Mesothelial cell of epicardium (in vitro differentiated cells): ENCODE results near the gene TSHZ2. TPM values are rescaled to one million over a fixed set of nuclear protein-coding genes. Genes with fewer than 3 reads are reported as not detected.
A peak's percentile ranks its signal among the peaks of the same experiment; 100 is the strongest.

Experiments used
- DNase-seq, 2 experiments: peaks; one replicate each; pipeline ENCODE4 v3.0.0; 2021; ENCODE audit warnings: low spot score in 2 of 2; ENCODE audit not compliant: unreplicated experiment in 2 of 2
- H3K27ac Mint-ChIP-seq: 2 replicates; pipeline ENCODE4 v1.8.0; 2021; ENCODE audit warnings: mixed read lengths
- H3K27me3 Mint-ChIP-seq: 2 replicates; pipeline ENCODE4 v1.8.0; 2021; ENCODE audit warnings: low read depth, mixed read lengths
- H3K36me3 Mint-ChIP-seq: 2 replicates; pipeline ENCODE4 v1.8.0; 2021; ENCODE audit warnings: mixed read lengths
- H3K4me1 Mint-ChIP-seq: 2 replicates; pipeline ENCODE4 v1.8.0; 2021; ENCODE audit warnings: mixed read lengths
- H3K4me3 Mint-ChIP-seq: 2 replicates; pipeline ENCODE4 v1.8.0; 2021; ENCODE audit warnings: mild to moderate bottlenecking, moderate library complexity, mixed read lengths
- H3K9me3 Mint-ChIP-seq: 2 replicates; pipeline ENCODE4 v1.8.0; 2021; ENCODE audit warnings: mixed read lengths
- CTCF ChIP-seq: fragments of 200-600 bp; sonication (generic); IDR thresholded peaks from one replicate; pipeline ENCODE4 v1.5.0; 2021; ENCODE audit warnings: antibody characterized with exemption; ENCODE audit not compliant: unreplicated experiment
- total RNA-seq: library from RNA; stranded (reverse); gene quantifications from 3 replicates; pipeline ENCODE4 v1.2.1, GENCODE V29; 2021

The TSHZ2 gene
- total RNA-seq, 1 donor from 2014 or later = 28.8 TPM

- peaks cover 45% of the 10 kb centered on the region for H3K4me1 Mint-ChIP-seq
- no peaks in the 10 kb centered on the region for H3K27me3 Mint-ChIP-seq
- no peaks in the 10 kb centered on the region for H3K9me3 Mint-ChIP-seq
- no peak for TF ChIP-seq CTCF
- H3K4me3 Mint-ChIP-seq = no peak overlapping the region
- H3K36me3 Mint-ChIP-seq = no peaks in the 10 kb centered on the region
- no peak overlapping the region for H3K27ac Mint-ChIP-seq
- no peak for DNase-seq
These were observed 218.1 kb downstream of the TSHZ2 start for GRCh38 chr20:53190225-53190624.

GRCh38 chr20:53191957-53192356 is 219.8 kb downstream of the TSHZ2 start:
- Mint-ChIP-seq H3K4me3 (no peak overlapping the region), H3K27me3 (no peaks in the 10 kb centered on the region), H3K36me3 (no peaks in the 10 kb centered on the region), H3K27ac (no peak overlapping the region), H3K9me3 (no peaks in the 10 kb centered on the region), H3K4me1 (peaks cover 50% of the 10 kb centered on the region)
- DNase-seq = no peak
- no peak for TF ChIP-seq CTCF

GRCh38 chr20:53194306-53195290 is 222.4 kb downstream of the TSHZ2 start:
- Mint-ChIP-seq H3K36me3 (no peaks in the 10 kb centered on the region), H3K9me3 (no peaks in the 10 kb centered on the region), H3K27me3 (no peaks in the 10 kb centered on the region), H3K27ac (peak overlapping the region; percentile 92), H3K4me3 (peak overlapping the region; percentile 5), H3K4me1 (peaks cover 40% of the 10 kb centered on the region)
- no peak for DNase-seq
- TF ChIP-seq CTCF = no peak

DNA sequence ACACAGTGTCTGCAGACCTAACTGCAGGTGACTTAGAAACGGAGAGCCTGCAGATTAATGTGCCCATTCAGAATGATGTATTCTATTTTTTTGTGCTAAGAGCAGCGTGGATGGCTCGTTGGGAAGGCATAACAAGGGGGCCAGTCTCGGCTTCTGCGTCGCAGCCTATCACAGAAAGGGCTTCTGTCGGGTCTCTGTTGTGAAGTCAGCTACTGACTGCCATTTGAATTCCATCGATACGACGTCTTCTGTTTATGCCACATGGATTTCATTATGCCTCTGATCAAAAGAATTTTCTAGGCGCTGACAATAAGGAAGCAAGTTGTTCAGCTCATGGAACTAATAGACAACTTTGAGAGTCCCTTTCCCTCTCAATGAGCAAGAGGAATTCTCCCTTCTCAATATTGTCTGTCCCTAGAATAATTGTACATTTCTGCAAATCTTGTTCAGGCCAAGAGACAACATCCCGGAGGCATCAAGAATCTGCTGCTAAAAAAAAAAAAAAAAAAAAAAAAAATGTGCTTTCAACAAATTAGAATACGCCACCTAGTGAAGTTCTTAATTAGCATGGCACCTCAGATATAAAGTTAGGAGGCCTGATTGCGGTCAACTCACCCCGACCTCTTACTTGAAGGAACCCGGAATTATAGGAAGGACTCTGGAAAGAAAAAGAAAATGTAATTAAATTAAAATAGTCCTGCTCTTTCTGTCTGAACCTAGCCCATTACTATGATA is 223.9 kb downstream of the TSHZ2 start:
- H3K4me3 Mint-ChIP-seq = peak overlapping the region; percentile 20
- H3K27me3 Mint-ChIP-seq = no peaks in the 10 kb centered on the region
- peaks cover 43% of the 10 kb centered on the region for H3K4me1 Mint-ChIP-seq
- DNase-seq = peak in 1 of 2 experiments; percentile 50
- no peaks in the 10 kb centered on the region for H3K36me3 Mint-ChIP-seq
- H3K9me3 Mint-ChIP-seq = no peaks in the 10 kb centered on the region
- H3K27ac Mint-ChIP-seq = peak overlapping the region; percentile 93
- no peak for TF ChIP-seq CTCF

- no peak overlapping the region for H3K4me3 Mint-ChIP-seq
- no peaks in the 10 kb centered on the region for H3K9me3 Mint-ChIP-seq
- TF ChIP-seq CTCF = no peak
- no peaks in the 10 kb centered on the region for H3K27me3 Mint-ChIP-seq
- H3K27ac Mint-ChIP-seq = peak overlapping the region; percentile 47
- H3K4me1 Mint-ChIP-seq = peaks cover 22% of the 10 kb centered on the region
- DNase-seq = no peak
- no peaks in the 10 kb centered on the region for H3K36me3 Mint-ChIP-seq
These were observed 229.4 kb downstream of the TSHZ2 start for GRCh38 chr20:53201588-53201987.
